ENCODE results near the gene NEBL. TPM values are rescaled to one million over a fixed set of nuclear protein-coding genes. Genes with fewer than 3 reads are reported as not detected.

NEBL gene
- total RNA-seq, 4 donors from 2014 or later = 1.9 to 6.5 (median 2.4) TPM

DNA sequence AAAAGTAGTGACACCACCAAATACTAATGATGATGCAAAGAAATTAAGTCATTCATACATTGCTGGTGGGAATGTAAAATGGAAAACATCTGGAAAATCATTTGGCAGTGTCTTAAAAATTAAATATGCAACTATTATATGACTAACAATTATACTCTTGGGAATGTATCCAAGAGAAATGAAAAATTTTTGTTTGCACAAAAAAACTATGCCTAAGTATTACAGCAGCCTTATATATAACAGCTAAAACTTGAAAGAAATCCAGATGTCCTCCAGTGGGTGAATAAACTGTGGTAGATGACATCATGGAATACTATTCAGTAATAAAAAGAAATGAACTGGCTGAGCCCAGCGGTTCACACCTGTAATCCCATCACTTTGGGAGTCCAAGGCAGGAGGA is 132.0 kb downstream of the NEBL start:
- TF ChIP-seq, protein P1, sequence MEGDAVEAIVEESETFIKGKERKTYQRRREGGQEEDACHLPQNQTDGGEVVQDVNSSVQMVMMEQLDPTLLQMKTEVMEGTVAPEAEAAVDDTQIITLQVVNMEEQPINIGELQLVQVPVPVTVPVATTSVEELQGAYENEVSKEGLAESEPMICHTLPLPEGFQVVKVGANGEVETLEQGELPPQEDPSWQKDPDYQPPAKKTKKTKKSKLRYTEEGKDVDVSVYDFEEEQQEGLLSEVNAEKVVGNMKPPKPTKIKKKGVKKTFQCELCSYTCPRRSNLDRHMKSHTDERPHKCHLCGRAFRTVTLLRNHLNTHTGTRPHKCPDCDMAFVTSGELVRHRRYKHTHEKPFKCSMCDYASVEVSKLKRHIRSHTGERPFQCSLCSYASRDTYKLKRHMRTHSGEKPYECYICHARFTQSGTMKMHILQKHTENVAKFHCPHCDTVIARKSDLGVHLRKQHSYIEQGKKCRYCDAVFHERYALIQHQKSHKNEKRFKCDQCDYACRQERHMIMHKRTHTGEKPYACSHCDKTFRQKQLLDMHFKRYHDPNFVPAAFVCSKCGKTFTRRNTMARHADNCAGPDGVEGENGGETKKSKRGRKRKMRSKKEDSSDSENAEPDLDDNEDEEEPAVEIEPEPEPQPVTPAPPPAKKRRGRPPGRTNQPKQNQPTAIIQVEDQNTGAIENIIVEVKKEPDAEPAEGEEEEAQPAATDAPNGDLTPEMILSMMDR (IDR thresholded peaks at IDR 0.05) = no peak
- TF ChIP-seq POLR2AphosphoS5 (IDR thresholded peaks at IDR 0.05) (no peak), EP300 (IDR thresholded peaks at IDR 0.05) (no peak), POLR2A (IDR thresholded peaks at IDR 0.05) (no peak)
- no peak for ATAC-seq
- Histone ChIP-seq H3K4me3 (no peak overlapping the region), H3K27me3 (no peaks in the 10 kb centered on the region), H3K9me3 (no peaks in the 10 kb centered on the region), H3K36me3 (no peaks in the 10 kb centered on the region), H3K4me1 (peaks cover 0 to 10% (median 0%) of the 10 kb centered on the region in 3 donors), H3K27ac (no peak overlapping the region)
- WGBS, 2 donors (ENCODE audit: low coverage in 1 of 2) = 86 to 100% methylated on average over 1 of the region's 1 CpG

DNA sequence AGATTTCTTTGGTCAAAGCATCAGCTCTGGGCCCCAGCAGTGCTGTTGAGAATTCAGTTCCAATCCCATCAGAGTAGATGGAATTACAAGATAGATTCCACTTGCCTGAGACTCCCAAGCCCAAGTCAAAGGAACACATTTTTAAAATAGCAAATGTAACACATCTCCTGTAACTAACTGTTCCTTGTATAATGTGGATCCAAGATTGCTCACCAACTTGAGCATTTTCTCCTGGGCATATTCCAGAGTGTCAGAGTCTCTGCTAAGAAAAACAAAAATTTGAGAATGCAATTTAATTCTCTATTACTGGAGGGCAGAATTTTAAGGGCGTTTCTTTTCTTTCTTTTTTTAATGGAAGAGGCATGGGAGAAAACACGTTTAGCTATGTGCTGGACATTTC is 136.7 kb downstream of the NEBL start:
- WGBS, 2 donors (ENCODE audit: low coverage in 1 of 2) = 34 to 50% methylated on average over 2 of the region's 2 CpGs

DNA sequence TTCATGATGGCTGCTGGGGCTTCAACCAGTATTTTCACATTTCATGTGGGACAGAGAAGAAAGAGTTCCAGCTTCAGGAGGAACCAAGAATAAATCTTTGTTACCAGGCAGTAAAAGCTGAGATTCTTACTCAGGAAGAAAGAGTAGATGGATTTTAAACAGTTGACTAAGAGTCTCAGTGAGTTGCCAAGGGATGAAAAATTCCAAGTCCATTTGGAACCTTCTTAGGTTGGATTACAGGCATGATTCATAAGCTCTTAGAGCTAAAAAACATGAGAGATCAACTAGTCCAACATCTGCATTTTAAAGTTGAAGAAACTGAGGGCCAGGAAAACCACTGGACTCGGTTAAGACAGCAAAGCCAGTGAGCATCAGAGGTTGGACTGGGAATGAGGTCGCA is 148.6 kb downstream of the NEBL start:
- Histone ChIP-seq H3K27ac (no peak overlapping the region), H3K4me1 (no peaks in the 10 kb centered on the region), H3K36me3 (no peaks in the 10 kb centered on the region), H3K9me3 (peaks cover 0 to 29% (median 0%) of the 10 kb centered on the region in 3 donors), H3K27me3 (no peaks in the 10 kb centered on the region), H3K4me3 (no peak overlapping the region)
- 50 to 64% methylated on average over 2 of the region's 2 CpGs for WGBS, 2 donors (ENCODE audit: low coverage in 1 of 2)
- TF ChIP-seq EP300 (IDR thresholded peaks at IDR 0.05) = no peak
- TF ChIP-seq POLR2A (IDR thresholded peaks at IDR 0.05) = no peak
- TF ChIP-seq, protein P1 (IDR thresholded peaks at IDR 0.05) = no peak
- TF ChIP-seq POLR2AphosphoS5 (IDR thresholded peaks at IDR 0.05) = no peak
- ATAC-seq = no peak

More for the DNA sequence above, 136.7 kb downstream of the NEBL start:
- Histone ChIP-seq H3K4me3 (no peak overlapping the region), H3K27me3 (no peaks in the 10 kb centered on the region), H3K27ac (no peak overlapping the region), H3K36me3 (no peaks in the 10 kb centered on the region), H3K9me3 (no peaks in the 10 kb centered on the region), H3K4me1 (no peaks in the 10 kb centered on the region)
- ATAC-seq = no peak
- TF ChIP-seq POLR2A (IDR thresholded peaks at IDR 0.05) (no peak), EP300 (IDR thresholded peaks at IDR 0.05) (no peak), POLR2AphosphoS5 (IDR thresholded peaks at IDR 0.05) (no peak)
- TF ChIP-seq, protein P1 (IDR thresholded peaks at IDR 0.05) = no peak

DNA sequence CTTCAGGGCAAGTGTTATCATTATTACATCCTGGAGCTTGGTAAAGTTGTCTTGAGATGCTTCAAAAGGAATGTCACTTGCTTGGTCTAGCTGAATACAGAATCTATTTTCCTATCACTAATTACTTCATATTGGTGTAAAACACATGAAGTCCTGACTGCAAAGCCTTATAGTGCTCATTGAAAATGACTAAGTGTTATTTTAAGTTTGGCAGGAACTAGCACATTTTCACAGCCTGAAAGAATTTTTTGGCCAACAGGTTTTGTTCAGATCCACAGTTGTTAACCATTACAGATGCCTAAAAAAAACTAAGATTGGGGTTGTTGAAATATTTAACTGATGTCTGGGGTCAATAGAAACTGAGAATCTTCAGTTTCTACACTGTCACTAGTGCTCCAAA is 149.3 kb downstream of the NEBL start:
- Histone ChIP-seq H3K9me3 (peaks cover 0 to 29% (median 0%) of the 10 kb centered on the region in 3 donors), H3K4me3 (no peak overlapping the region), H3K27ac (no peak overlapping the region), H3K27me3 (no peaks in the 10 kb centered on the region), H3K36me3 (no peaks in the 10 kb centered on the region), H3K4me1 (no peaks in the 10 kb centered on the region)
- no peak for ATAC-seq
- TF ChIP-seq, protein P1 (IDR thresholded peaks at IDR 0.05) = no peak
- TF ChIP-seq EP300 (IDR thresholded peaks at IDR 0.05) (no peak), POLR2AphosphoS5 (IDR thresholded peaks at IDR 0.05) (no peak), POLR2A (IDR thresholded peaks at IDR 0.05) (no peak)

DNA sequence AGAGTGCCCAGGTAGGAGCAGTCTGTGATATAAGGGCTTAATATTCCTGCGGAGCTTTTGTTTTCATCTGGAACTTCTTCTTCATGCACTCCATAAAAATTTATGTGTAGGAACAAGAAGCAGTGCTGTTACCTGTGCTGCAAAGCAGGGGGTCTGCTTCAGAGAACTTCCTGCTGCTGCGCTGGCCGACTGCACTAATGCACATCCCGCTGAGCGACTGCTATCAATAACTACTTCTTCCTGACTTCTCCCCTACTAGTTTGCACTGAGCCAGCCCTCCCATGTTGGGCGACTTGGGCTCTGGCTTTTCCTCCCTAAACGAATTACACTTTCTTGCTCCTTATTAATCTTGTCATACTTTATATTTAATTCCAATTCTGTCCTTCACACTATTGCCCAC is 150.3 kb downstream of the NEBL start:
- H3K4me3 ChIP-seq = no peak overlapping the region
- TF ChIP-seq EP300 (IDR thresholded peaks at IDR 0.05) (no peak), POLR2A (IDR thresholded peaks at IDR 0.05) (no peak), POLR2AphosphoS5 (IDR thresholded peaks at IDR 0.05) (no peak)
- TF ChIP-seq, protein P1 (IDR thresholded peaks at IDR 0.05) = no peak
- no peaks in the 10 kb centered on the region for H3K4me1 ChIP-seq
- H3K9me3 ChIP-seq = peaks cover 0 to 29% (median 0%) of the 10 kb centered on the region in 3 donors
- no peaks in the 10 kb centered on the region for H3K36me3 ChIP-seq
- H3K27ac ChIP-seq = no peak overlapping the region
- H3K27me3 ChIP-seq = no peaks in the 10 kb centered on the region
- no peak for ATAC-seq
- 89 to 91% methylated on average over 3 to 5 of the region's 7 CpGs for WGBS, 2 donors (ENCODE audit: low coverage in 1 of 2)
